IMR-90 (cell line): ENCODE data around the gene CCDC60.

Source experiments
- FOS ChIP-seq: fragments of 150-350 bp; IDR thresholded peaks from 2 replicates; pipeline ENCODE4 v1.6.1; 2016; ENCODE audit warnings: low read depth, low read length
- MAFK ChIP-seq: IDR thresholded peaks from 2 replicates; pipeline ENCODE4 v1.6.1; 2012; ENCODE audit warnings: low read depth, low read length, improper control_type of control experiment
- MAZ ChIP-seq: IDR thresholded peaks from 2 replicates; pipeline ENCODE4 v1.6.1; 2012; ENCODE audit warnings: low read depth, mild to moderate bottlenecking, low read length, improper control_type of control experiment, moderate library complexity, borderline replicate concordance
- MXI1 ChIP-seq: IDR thresholded peaks from 2 replicates; pipeline ENCODE4 v1.6.1; 2012; ENCODE audit warnings: low read depth, mild to moderate bottlenecking, low read length, moderate library complexity, borderline replicate concordance
- POLR2A ChIP-seq: IDR thresholded peaks from 2 replicates; pipeline ENCODE4 v1.6.1; 2012; ENCODE audit warnings: mild to moderate bottlenecking, low read depth, low read length
- RAD21 ChIP-seq: IDR thresholded peaks from 2 replicates; pipeline ENCODE4 v1.6.1; 2012; ENCODE audit warnings: low read length, improper control_type of control experiment
- RCOR1 ChIP-seq: IDR thresholded peaks from 2 replicates; pipeline ENCODE4 v1.6.1; 2012; ENCODE audit warnings: mild to moderate bottlenecking, low read length, improper control_type of control experiment; ENCODE audit not compliant: insufficient replicate concordance
- SMC3 ChIP-seq: fragments of 150-350 bp; IDR thresholded peaks from 2 replicates; pipeline ENCODE4 v1.6.1; 2016; ENCODE audit warnings: low read depth, mild to moderate bottlenecking, antibody characterized with exemption, low read length, moderate library complexity
- TF ChIP-seq, protein P1 (sequence below): conservative IDR thresholded peaks from 2 replicates; pipeline ENCODE4 v1.5.1; 2012; ENCODE audit warnings: mild to moderate bottlenecking, low read depth, low read length, improper control_type of control experiment
- TF ChIP-seq, protein P2 (sequence below): fragments of 150-350 bp; IDR thresholded peaks from 2 replicates; pipeline ENCODE4 v1.6.1; 2016; ENCODE audit warnings: low read depth, mild to moderate bottlenecking, low read length, moderate library complexity, borderline replicate concordance

DNA sequence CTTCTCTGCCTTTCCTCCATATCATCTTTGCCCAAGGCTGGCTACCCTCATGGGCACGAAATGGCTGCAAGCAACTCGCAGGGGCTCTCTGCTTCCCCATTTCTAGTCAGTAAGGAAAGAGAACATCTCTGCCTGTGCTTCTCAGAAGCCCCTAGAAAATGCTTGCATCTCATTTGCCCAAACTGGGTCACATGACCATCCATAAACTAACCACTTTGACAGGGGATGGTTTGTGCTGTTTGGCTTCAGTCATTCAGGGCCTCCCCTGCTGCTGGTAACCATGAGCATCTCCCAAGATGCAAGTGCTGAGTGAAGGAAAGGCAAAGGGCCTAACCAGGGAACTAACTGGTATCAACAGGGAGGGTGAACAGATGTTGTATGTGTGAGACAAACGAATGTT is 91.1 kb downstream of the CCDC60 start:
- TF ChIP-seq POLR2A (no peak), RCOR1 (no peak), FOS (no peak), SMC3 (no peak), MXI1 (no peak), MAFK (no peak), RAD21 (no peak), MAZ (no peak)
- TF ChIP-seq, protein P1, sequence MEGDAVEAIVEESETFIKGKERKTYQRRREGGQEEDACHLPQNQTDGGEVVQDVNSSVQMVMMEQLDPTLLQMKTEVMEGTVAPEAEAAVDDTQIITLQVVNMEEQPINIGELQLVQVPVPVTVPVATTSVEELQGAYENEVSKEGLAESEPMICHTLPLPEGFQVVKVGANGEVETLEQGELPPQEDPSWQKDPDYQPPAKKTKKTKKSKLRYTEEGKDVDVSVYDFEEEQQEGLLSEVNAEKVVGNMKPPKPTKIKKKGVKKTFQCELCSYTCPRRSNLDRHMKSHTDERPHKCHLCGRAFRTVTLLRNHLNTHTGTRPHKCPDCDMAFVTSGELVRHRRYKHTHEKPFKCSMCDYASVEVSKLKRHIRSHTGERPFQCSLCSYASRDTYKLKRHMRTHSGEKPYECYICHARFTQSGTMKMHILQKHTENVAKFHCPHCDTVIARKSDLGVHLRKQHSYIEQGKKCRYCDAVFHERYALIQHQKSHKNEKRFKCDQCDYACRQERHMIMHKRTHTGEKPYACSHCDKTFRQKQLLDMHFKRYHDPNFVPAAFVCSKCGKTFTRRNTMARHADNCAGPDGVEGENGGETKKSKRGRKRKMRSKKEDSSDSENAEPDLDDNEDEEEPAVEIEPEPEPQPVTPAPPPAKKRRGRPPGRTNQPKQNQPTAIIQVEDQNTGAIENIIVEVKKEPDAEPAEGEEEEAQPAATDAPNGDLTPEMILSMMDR, result no peak
- TF ChIP-seq, protein P2, sequence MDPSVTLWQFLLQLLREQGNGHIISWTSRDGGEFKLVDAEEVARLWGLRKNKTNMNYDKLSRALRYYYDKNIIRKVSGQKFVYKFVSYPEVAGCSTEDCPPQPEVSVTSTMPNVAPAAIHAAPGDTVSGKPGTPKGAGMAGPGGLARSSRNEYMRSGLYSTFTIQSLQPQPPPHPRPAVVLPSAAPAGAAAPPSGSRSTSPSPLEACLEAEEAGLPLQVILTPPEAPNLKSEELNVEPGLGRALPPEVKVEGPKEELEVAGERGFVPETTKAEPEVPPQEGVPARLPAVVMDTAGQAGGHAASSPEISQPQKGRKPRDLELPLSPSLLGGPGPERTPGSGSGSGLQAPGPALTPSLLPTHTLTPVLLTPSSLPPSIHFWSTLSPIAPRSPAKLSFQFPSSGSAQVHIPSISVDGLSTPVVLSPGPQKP, result no peak
